Measurements from ENCODE around the gene MAP4K2.
A peak's percentile ranks its signal among the peaks of the same experiment; 100 is the strongest.

MAP4K2 gene

DNA sequence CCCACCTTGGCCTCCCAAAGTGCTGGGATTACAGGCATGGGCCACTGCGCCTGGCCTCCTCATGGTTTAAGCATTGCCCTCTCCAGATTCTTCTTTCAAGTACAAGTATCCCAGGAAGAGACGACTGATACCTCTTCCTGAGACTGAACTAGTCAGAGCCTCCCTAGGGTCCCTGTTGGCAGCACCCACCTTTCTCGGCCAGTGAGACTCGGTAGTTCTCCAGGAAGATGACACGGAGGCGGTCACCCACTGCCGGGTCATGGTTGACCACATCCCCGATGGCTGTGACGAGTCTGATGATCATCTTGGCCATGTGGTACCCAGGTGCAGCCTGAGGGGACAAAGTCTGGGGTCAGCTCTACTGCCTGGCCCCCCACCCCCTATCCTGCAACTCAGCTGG lies 51.9 kb downstream of the MAP4K2 start:
- no peak for DNase-seq (ENCODE audit: low read depth)
- TF ChIP-seq, protein P1, sequence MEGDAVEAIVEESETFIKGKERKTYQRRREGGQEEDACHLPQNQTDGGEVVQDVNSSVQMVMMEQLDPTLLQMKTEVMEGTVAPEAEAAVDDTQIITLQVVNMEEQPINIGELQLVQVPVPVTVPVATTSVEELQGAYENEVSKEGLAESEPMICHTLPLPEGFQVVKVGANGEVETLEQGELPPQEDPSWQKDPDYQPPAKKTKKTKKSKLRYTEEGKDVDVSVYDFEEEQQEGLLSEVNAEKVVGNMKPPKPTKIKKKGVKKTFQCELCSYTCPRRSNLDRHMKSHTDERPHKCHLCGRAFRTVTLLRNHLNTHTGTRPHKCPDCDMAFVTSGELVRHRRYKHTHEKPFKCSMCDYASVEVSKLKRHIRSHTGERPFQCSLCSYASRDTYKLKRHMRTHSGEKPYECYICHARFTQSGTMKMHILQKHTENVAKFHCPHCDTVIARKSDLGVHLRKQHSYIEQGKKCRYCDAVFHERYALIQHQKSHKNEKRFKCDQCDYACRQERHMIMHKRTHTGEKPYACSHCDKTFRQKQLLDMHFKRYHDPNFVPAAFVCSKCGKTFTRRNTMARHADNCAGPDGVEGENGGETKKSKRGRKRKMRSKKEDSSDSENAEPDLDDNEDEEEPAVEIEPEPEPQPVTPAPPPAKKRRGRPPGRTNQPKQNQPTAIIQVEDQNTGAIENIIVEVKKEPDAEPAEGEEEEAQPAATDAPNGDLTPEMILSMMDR (conservative IDR thresholded peaks at IDR 0.05; ENCODE audit: low read depth, low read length), result no peak
- no peak overlapping the region for H3K4me3 ChIP-seq (ENCODE audit: low read length)

DNA sequence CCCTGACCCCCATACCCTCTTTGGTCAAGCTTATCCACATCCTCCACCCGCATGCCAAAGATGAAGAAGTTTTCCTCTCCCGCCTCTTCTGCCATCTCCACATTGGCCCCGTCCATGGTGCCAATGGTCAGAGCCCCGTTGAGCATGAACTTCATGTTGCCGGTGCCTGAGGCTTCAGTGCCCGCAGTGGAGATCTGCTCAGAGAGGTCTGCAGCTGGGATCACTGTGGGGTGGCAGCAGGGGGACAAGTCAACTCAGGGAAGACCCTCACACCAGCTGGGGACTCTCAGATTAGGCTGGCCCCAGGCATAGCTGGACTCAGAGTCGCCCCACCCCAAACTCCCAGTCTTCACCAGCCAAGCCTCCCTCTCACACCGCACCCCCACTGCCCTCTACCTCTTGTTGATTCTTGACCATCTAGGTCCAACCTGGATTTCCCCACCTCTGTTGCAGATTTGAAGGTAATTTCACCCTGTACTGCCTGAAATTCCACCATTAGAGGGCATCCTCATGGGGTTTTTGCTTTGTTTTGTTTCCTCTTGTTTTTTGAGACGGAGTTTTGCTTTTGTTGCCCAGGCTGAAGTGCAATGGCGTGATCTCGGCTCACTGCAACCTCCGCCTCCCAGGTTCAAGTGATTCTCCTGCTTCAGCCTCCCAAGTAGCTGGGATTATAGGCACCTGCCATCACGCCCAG lies 52.5 kb downstream of the MAP4K2 start:
- H3K4me3 ChIP-seq (ENCODE audit: low read length), result no peak overlapping the region
- DNase-seq (ENCODE audit: low read depth), result no peak
- TF ChIP-seq, protein P1 (conservative IDR thresholded peaks at IDR 0.05; ENCODE audit: low read depth, low read length), result no peak

DNA sequence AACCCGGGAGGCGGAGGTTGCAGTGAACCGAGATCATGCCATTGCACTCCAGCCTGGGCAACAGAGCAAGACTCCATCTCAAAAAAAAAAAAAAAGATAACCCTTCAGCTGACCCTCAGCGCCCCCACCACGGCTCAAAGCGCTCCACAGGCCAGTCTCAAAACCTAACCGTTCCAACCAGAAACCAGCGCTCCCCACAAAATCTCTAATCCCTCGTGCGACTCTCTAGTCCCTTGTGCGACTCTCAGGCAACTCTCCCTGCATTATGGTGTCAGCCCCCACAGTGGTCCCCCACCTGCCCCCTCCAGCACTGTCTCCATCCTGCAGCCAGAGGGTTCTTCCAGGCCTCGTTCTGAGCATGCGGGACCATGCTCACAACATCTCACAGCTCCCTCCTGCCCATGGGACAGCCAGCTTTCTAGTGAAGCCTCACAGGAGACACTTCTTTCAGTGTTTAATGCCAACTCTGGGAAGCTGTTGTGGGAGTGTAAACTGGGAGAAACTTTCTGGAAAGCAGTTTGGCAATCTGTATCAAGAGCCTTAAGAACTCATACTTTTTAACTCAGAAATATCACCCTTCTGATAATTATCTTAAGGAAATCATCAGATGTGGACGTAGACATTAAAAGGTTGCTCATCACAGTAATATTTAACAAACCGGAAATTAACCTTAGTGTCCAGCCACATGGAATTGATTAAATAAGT lies 54.9 kb downstream of the MAP4K2 start:
- TF ChIP-seq, protein P1 (conservative IDR thresholded peaks at IDR 0.05; ENCODE audit: low read depth, low read length), result no peak
- no peak overlapping the region for H3K4me3 ChIP-seq (ENCODE audit: low read length)
- no peak for DNase-seq (ENCODE audit: low read depth)

DNA sequence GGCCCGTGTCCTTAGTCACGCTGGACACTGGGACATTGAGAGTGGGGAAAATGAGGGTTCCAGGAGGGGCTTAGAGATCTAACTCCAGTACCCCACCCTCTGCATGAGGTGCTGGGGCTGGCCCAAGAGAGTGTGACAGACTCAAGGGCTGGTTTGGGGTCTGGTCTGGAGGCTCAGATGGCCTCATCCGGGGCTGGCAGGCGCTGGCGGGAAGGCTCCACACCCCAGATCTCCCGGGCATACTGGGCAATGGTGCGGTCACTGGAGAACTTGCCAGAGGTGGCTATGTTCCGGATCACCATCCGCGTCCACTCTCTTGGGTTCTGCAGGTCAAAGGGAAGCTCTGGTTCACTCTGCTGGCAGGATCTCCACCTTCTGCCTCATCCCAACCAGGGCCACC lies 56.5 kb downstream of the MAP4K2 start:
- no peak overlapping the region for H3K4me3 ChIP-seq (ENCODE audit: low read length)

GRCh38 chr11:64745521-64746328 lies 57.3 kb downstream of the MAP4K2 start:
- TF ChIP-seq, protein P1 (conservative IDR thresholded peaks at IDR 0.05; ENCODE audit: low read depth, low read length), result no peak
- DNase-seq (ENCODE audit: low read depth), result no peak
- H3K4me3 ChIP-seq (ENCODE audit: low read length), result peak overlapping the region; percentile 46

More for the DNA sequence above, 56.5 kb downstream of the MAP4K2 start:
- TF ChIP-seq, protein P1 (conservative IDR thresholded peaks at IDR 0.05; ENCODE audit: low read depth, low read length), result no peak
- no peak for DNase-seq (ENCODE audit: low read depth)

DNA sequence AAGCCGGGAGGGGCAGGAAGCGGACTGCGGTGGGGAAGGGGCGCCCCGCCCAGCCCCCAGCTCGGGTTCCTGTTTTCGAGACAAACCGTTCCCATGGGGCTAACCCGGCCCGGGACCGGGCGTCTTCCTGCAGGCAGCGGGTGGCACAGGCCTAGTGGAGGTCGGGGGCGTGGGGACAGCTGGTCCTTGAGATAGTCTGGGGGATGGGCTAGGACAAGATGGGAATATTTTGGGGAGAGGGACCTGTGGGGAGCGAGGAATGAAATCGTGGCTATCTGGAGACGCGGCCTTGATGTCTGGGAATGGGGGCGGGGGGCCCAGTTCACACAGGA lies 57.9 kb downstream of the MAP4K2 start:
- DNase-seq (ENCODE audit: low read depth), result no peak
- H3K4me3 ChIP-seq (ENCODE audit: low read length), result peak overlapping the region; percentile 46
- TF ChIP-seq, protein P1 (conservative IDR thresholded peaks at IDR 0.05; ENCODE audit: low read depth, low read length), result no peak

All from retinal pigment epithelial cell (primary cell).